SK-N-DZ (cell line): ENCODE measurements around the gene TYMP.

Source experiments
- DNase-seq: peaks from one replicate; pipeline ENCODE4 v3.0.0-alpha.2; 2015; ENCODE audit warnings: low spot score

Gene TYMP

DNA sequence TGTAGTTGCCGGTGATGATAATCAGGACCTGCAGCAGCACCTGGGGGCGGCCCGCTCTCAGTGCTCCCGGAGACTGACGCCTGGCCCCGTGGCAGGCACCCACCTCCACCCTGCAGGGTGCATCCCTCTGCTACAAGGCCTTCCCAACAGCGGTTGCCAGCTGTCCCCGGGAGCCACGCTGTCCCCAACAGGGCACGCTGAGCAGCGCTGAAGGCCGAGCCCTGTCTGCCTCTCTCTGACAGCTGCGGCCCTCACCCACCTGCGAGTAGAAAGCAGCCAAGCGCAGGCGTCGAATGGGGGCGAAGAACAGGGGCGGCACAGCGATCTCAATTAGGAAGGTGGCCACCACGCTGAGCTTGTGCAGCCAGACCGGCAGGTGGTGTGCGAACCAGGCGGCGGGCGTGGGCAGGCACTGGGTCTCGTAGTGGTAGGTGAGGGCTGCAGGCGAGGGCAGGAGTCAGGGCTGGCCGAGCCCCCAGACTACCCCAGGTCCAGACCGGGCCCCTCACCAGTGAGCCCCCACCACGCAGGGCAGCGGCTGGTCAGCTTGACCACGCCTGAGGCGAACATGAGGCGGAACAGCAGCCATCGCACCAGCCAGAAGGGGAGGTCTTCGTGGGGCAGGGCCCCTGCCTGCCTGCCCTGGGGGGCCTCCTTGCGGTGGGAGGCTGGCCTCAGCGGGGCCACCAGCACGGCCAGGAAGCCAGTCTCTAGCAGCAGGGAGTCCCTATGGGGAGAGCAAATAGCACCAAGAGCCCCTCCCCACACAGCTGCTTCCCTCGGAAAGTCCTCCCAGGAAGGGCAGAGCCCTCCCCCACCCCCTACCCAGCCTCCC lies 23.8 kb downstream of the TYMP start:
- no peak for DNase-seq

GRCh38 chr22:50505276-50505775 lies 24.5 kb downstream of the TYMP start:
- no peak for DNase-seq

DNA sequence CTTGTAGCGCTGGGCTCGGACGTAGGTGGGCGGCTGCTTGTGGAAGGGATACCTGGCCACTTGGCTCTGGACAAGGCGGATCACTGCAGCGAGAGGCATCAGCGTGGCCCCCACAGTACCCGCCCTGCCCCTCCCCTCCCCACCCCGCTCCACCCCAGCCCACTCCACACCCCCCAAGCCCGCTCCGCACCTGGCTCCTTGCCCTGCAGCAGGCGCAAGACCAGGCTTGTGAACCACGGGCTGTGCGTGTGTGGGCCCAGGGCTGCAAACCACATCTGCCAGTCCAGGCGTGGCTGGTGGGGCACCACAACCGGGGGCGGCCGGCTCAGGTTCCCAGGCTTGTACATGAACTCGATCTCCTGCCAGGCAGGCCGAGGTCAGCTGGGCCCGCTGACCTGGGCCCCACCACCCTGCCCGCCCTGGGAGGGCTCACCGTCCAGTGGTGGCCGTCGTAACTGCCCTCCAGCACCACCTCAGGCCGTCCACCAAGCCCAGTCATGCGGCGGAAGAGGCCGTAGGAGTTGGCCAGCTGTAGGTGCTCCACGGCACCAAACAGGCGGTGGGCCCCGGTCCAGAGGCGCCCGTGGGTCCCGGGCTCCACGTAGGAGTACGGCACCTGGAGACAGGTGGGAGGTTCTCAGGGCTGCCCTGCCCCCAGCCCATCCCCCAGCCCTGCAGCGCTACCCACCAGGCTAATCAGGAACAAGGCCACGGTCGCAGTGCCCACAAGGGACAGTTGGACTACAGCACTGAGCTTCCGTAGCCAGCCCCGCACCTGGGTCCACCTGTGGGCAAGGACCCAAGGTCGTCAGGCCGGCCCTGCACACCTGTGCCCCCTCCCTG lies 25.2 kb downstream of the TYMP start:
- DNase-seq, result no peak

GRCh38 chr22:50503475-50504145 lies 26.2 kb downstream of the TYMP start:
- DNase-seq, result no peak

GRCh38 chr22:50502628-50503474 lies 27.0 kb downstream of the TYMP start:
- DNase-seq, result no peak

DNA sequence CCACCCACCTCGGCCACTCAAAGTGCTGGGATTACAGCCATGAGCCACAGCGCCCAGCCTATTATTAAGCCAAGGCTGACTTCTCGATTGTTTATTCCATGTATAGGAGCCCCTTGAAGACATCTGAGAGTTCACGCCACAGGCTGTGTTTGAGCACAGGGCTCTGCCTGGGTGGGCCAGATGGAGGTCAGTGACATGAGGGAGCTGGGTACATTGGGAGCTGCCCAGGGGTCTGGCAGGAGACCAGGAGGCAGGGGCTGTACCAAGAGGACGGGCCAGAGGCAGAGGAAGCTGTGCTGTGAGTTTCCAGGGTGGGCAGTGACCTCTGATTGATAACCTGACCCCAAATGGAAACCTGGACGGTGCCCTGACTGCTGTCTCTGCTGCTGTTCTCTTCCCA lies 27.7 kb downstream of the TYMP start:
- DNase-seq, result no peak

DNA sequence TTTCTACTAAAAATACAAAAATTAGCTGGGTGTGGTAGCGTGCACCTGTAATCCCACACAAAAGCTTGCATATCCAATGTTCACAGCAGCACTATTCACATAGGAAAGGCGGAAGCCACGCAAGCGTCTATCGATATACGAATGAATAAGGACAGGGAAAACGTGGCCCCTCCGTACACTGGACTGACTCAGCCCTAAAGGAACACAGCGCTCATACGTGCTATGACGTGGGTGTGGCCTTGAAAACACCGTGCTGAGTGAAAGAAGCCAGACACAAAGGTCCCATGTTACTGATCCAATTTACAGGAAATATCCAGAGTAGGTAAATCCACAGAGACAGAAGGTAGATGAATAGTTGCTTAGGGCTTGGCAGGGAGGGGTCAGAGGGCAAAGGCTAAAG lies 29.4 kb downstream of the TYMP start:
- no peak for DNase-seq

DNA sequence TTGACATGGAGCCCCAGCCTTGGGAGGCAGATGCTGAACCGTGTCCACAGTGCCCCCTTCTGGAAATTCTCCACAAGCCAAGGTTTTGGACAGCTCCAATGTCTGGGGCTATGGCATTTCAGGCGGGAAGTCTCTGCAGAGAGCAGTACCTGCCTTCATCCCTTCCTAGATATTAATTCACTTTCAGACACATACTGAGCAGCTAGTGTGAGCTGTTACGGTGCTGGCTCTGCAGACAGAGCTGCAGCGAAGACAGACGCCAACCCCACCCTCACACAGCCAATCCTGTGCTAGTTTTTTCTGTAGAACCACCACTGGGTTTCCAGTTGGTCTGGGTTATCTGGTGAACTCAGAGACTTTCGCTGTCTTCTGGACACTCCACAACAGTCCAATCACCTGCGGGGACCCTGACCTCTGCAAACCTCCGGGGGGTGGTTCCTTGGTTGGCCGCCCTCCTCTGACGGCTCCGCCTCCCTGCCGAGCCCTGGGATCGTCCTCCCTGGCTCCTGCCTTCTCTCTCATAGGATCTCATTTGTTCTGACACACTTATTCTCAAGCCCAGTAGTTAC lies 31.4 kb downstream of the TYMP start:
- peak; percentile 81 for DNase-seq

- no peak for DNase-seq
Observed at GRCh38 chr22:50497093-50497492, 32.7 kb downstream of the TYMP start.

GRCh38 chr22:50490531-50491308 lies 39.1 kb downstream of the TYMP start:
- DNase-seq, result no peak

DNA sequence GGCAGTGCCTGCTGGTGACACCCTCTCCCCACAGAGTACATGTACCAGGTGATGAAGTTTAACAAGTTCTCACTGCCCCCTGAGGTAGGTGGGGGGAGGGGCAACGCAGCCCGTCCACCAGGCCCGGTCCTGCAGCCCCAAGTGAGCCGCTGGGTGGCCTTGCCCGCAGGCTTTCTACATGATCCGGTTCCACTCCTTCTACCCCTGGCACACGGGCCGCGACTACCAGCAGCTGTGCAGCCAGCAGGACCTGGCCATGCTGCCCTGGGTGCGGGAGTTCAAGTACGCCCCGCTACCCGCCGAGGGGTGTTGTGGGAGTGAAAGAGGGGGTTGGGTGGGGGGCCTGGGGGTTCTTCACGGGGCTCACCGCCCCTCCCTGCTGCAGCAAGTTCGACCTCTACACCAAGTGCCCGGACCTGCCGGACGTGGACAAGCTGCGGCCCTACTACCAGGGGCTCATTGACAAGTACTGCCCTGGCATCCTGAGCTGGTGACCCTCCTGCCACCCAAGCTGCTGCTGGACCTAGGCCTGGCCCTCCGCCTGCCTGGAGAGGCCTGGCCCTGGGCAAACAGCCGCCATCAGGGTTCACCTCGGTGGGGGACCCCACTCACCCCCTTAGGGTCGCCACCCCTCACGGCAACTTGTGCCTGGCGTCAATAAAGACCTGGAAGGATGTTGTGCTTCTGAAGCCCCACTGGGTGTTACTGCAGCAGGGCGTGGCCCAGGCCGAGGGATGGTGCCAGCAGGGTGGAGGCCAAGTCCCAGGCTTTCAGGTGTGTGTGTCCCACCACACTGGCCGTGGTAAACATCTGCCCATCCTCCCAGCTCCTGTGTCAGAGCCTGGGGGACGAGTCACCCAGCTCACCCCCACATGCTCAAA lies 40.2 kb downstream of the TYMP start:
- DNase-seq, result no peak

- no peak for DNase-seq
Observed at GRCh38 chr22:50488886-50489285, 40.9 kb downstream of the TYMP start.

DNA sequence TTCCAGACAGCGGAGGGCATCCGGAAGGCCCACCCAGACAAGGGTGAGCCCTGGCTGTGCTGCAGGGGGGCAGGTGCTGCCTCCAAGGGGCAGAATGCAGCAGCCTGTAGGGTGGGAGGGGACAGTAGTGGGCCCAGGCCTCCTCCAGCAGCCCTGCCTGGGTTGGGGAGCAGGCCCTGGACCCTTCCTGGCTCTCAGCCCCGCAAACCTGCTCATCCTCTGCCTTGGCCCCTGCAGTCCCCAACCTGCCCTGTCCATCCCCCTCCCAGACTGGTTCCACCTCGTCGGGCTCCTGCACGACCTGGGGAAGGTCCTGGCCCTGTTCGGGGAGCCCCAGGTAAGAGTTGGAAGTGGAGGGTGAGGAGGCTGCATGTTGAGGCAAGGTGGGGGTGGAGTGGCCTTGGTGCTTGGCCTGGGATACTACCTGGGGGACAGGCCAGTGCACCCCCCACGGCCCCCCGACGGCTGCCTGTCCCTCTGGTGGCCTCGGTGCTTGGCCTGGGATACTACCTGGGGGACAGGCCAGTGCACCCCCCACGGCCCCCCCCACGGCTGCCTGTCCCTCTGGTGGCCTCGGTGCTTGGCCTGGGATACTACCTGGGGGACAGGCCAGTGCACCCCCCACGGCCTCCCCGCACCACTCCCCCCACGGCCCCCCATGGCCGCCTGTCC lies 41.7 kb downstream of the TYMP start:
- DNase-seq, result no peak

- no peak for DNase-seq
Observed at GRCh38 chr22:50487290-50488005, 42.4 kb downstream of the TYMP start.

- no peak for DNase-seq
Observed at GRCh38 chr22:50486561-50487289, 43.1 kb downstream of the TYMP start, which contains the start of gene MIOX. Gene MIOX, plus strand, starts transcription at chr22:50486859. Its CDS starts 39 bp downstream, at chr22:50486898.

DNA sequence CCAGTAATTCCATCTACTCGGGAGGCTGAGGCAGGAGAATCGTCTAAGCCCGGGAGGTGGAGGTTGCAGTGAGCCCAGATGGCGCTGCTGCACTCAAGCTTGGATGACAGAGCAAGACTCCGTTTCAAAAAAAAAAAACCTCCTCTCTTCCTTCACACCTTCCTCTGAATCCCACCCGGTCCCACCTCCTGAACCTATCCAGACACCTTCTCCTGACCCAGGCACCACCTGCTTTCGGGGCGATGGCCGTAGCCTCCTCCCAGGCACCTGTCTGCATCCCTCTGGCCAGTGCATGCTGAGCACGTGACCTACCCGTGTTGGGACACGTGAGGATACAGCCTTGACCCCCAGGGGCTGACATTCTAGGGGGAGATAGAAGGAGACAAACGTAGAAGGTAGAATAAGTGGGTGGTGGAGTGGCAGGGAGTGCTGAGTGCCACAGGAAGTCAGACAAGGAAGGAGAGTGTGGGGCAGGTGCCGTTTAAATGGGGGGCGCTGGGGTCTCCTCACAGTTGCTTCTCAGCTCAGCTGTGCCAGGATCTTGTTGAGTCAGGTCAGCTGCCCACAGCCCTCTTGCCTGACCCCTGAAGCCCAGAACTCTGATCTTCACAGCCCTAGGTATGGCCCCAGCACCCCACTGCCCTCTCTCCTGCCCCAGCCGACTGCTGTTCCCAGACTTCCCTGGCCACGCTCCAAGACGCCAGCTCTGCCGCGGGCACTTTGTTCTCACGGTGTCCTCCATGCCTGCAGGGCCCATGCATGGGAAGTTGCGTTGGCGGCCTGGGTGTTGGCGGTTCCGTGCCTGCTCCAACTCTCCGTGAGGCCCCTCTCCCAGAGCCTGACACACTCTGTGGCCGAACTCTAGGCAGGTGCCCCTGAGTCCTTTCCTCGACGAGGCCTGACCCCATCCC lies 44.3 kb downstream of the TYMP start:
- no peak for DNase-seq
